Liver (tissue), 9 donors: ENCODE results near the gene UNC13C. TPM values are rescaled to one million over a fixed set of nuclear protein-coding genes. Genes with fewer than 3 reads are reported as not detected.

Experiments
- DNase-seq: peaks from one replicate; pipeline ENCODE4 v3.0.0-alpha.2; 2017; ENCODE audit warnings: low spot score
- H3K27ac ChIP-seq, 2 donors: one replicate each; pipeline ENCODE4 v1.7.0; 2013; ENCODE audit warnings: inconsistent platforms in 2 of 2, low read length in 2 of 2, control low read depth in 1 of 2, low read depth in 1 of 2, mild to moderate bottlenecking in 1 of 2
- H3K27me3 ChIP-seq, 4 donors: one replicate each; pipeline versions ENCODE4 v1.6.1 to v1.7.0; 2013; ENCODE audit warnings: low read length in 3 of 4, inconsistent platforms in 1 of 4, mild to moderate bottlenecking in 1 of 4, moderate library complexity in 1 of 4; ENCODE audit not compliant: control insufficient read depth in 4 of 4, insufficient read depth in 4 of 4
- H3K36me3 ChIP-seq, 4 donors: one replicate each; pipeline versions ENCODE4 v1.6.1 to v1.7.0; 2013; ENCODE audit warnings: low read length in 3 of 4, mild to moderate bottlenecking in 3 of 4, low read depth in 1 of 4, moderate library complexity in 1 of 4; ENCODE audit not compliant: control insufficient read depth in 4 of 4, insufficient read depth in 3 of 4
- H3K4me1 ChIP-seq, 4 donors: one replicate each; pipeline versions ENCODE4 v1.6.1 to v1.7.0; 2013; ENCODE audit warnings: low read length in 3 of 4, mild to moderate bottlenecking in 3 of 4, moderate library complexity in 1 of 4; ENCODE audit not compliant: control insufficient read depth in 4 of 4, insufficient read depth in 4 of 4
- H3K4me3 ChIP-seq, 3 donors: one replicate each; pipeline versions ENCODE4 v1.6.1 to v1.7.0; 2013; ENCODE audit warnings: low read length in 3 of 3, control low read depth in 1 of 3, low read depth in 1 of 3, mild to moderate bottlenecking in 1 of 3
- H3K9ac ChIP-seq, 2 donors: one replicate each; pipeline ENCODE4 v1.7.0; 2013; ENCODE audit warnings: low read length in 2 of 2, mild to moderate bottlenecking in 2 of 2, moderate library complexity in 2 of 2, control low read depth in 1 of 2, low read depth in 1 of 2
- H3K9me3 ChIP-seq, 4 donors: one replicate each; pipeline versions ENCODE4 v1.6.1 to v1.7.0; 2013; ENCODE audit warnings: low read length in 3 of 4; ENCODE audit not compliant: control insufficient read depth in 4 of 4
- EGR1 ChIP-seq, 2 donors: IDR thresholded peaks; 2 replicates each; pipeline ENCODE4 v1.6.1; 2016 to 2018; ENCODE audit warnings: antibody characterized with exemption in 2 of 2, low read depth in 2 of 2
- FOXA1 ChIP-seq: IDR thresholded peaks from 2 replicates; pipeline ENCODE4 v1.6.1; 2016; ENCODE audit warnings: antibody characterized with exemption
- FOXA2 ChIP-seq: IDR thresholded peaks from 2 replicates; pipeline ENCODE4 v1.6.1; 2016; ENCODE audit warnings: antibody characterized with exemption
- GABPA ChIP-seq, 2 donors: IDR thresholded peaks in 1 of 2; conservative IDR thresholded peaks in 1 of 2; 2 replicates each; pipeline ENCODE4 v1.6.1; 2016; ENCODE audit warnings: antibody characterized with exemption in 2 of 2, mild to moderate bottlenecking in 1 of 2, moderate library complexity in 1 of 2
- HNF4A ChIP-seq, 2 donors: conservative IDR thresholded peaks; 2 replicates each; pipeline ENCODE4 v1.6.1; 2016; ENCODE audit warnings: antibody characterized with exemption in 2 of 2, mild to moderate bottlenecking in 2 of 2
- HNF4G ChIP-seq: IDR thresholded peaks from 2 replicates; pipeline ENCODE4 v1.6.1; 2016; ENCODE audit warnings: antibody characterized with exemption
- JUND ChIP-seq, 2 donors: IDR thresholded peaks; 2 replicates each; pipeline ENCODE4 v1.6.1; 2016; ENCODE audit warnings: antibody characterized with exemption in 2 of 2
- NR2F2 ChIP-seq: IDR thresholded peaks from 2 replicates; pipeline ENCODE4 v1.6.1; 2016; ENCODE audit warnings: antibody characterized with exemption
- RAD21 ChIP-seq, 2 donors: IDR thresholded peaks; 2 replicates each; pipeline ENCODE4 v1.6.1; 2016; ENCODE audit warnings: antibody characterized with exemption in 2 of 2, mild to moderate bottlenecking in 2 of 2
- RXRA ChIP-seq, 2 donors: IDR thresholded peaks; 2 replicates each; pipeline ENCODE4 v1.6.1; 2017 to 2018; ENCODE audit warnings: antibody characterized with exemption in 2 of 2, mild to moderate bottlenecking in 1 of 2
- SP1 ChIP-seq: IDR thresholded peaks from 2 replicates; pipeline ENCODE4 v1.6.1; 2018; ENCODE audit warnings: antibody characterized with exemption, mild to moderate bottlenecking
- TAF1 ChIP-seq: conservative IDR thresholded peaks from 2 replicates; pipeline ENCODE4 v1.6.1; 2016; ENCODE audit warnings: antibody characterized with exemption, mild to moderate bottlenecking
- YY1 ChIP-seq: IDR thresholded peaks from 2 replicates; pipeline ENCODE4 v1.6.1; 2016; ENCODE audit warnings: antibody characterized with exemption, mild to moderate bottlenecking
- WGBS: extraction: QIAGEN DNeasy Blood & Tissue Kit; methylation state at CpG from one replicate; pipeline ENCODE4 v1.1.7; 2013; 5-methylcytosine and 5-hydroxymethylcytosine counted together
- polyA plus RNA-seq, 2 donors: library from polyadenylated mRNA; stranded (reverse) in 1 of 2; unstranded in 1 of 2; fragments of 200-250 nt in 1 of 2; fragments of >200 nt in 1 of 2; fragmentation: Nextera tagmentation in 1 of 2; extraction: Ambion mirVana in 1 of 2; gene quantifications; one replicate each; pipeline versions ENCODE4 v1.2.1 to v1.2.3, GENCODE V29; 2013 to 2015
- total RNA-seq, 2 donors: library from RNA; depleted of rRNA; stranded (reverse); fragments of >200 nt; gene quantifications; one replicate each; pipeline ENCODE4 v1.2.3, GENCODE V29; 2014
- TF ChIP-seq, protein P1 (sequence below): IDR thresholded peaks from 2 replicates; pipeline ENCODE4 v1.6.1; 2016; ENCODE audit warnings: antibody characterized with exemption
- TF ChIP-seq, protein P2 (sequence below): IDR thresholded peaks from 2 replicates; pipeline ENCODE4 v1.6.1; 2016; ENCODE audit warnings: antibody characterized with exemption
- TF ChIP-seq, protein P3 (sequence below): fragments of 150-350 bp; IDR thresholded peaks from 2 replicates; pipeline ENCODE4 v1.5.1; 2017; ENCODE audit warnings: improper control_type of control experiment, low read depth, low read length; ENCODE audit not compliant: missing input control
- TF ChIP-seq, protein P4 (sequence below): IDR thresholded peaks from 2 replicates; pipeline ENCODE4 v1.6.1; 2016; ENCODE audit warnings: antibody characterized with exemption, mild to moderate bottlenecking
- TF ChIP-seq, protein P5 (sequence below): IDR thresholded peaks from 2 replicates; pipeline ENCODE4 v1.6.1; 2016; ENCODE audit warnings: antibody characterized with exemption
- donor health status: healthy.
- donor health status: healthy.
- donor health status: healthy.
- donor health status: healthy.
- donor health status: healthy.

The UNC13C gene
- total and polyA plus RNA-seq, 4 donors: 0.19 TPM; not detected in 3

DNA sequence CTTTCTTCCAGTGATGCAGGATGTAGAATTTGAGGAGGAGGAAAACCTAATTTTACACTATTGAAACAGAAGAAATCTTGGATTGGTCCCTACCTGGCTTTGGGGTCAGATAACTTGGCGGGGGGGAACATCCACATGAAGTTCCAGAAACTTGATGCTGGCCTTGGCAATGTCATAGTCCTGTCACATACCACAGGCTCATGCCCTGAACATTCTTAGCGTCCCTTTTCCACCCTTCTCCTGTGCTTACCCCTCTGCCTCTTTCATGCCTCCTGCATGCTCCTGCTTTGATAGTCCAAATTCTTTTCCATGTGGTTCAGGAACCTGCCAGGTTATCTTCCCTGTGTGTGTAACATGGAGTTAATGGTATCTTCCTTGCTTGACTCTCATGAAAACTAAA lies 110.6 kb downstream of the UNC13C start:
- H3K27ac ChIP-seq: no peak overlapping the region
- 92% methylated on average over 2 of the region's 2 CpGs for WGBS
- no peak for DNase-seq
- H3K9me3 ChIP-seq: no peaks in the 10 kb centered on the region
- H3K4me1 ChIP-seq: no peaks in the 10 kb centered on the region
- no peak overlapping the region for H3K9ac ChIP-seq
- H3K4me3 ChIP-seq: no peak overlapping the region
- no peaks in the 10 kb centered on the region for H3K36me3 ChIP-seq
- no peak for TF ChIP-seq SP1
- TF ChIP-seq, protein P1, sequence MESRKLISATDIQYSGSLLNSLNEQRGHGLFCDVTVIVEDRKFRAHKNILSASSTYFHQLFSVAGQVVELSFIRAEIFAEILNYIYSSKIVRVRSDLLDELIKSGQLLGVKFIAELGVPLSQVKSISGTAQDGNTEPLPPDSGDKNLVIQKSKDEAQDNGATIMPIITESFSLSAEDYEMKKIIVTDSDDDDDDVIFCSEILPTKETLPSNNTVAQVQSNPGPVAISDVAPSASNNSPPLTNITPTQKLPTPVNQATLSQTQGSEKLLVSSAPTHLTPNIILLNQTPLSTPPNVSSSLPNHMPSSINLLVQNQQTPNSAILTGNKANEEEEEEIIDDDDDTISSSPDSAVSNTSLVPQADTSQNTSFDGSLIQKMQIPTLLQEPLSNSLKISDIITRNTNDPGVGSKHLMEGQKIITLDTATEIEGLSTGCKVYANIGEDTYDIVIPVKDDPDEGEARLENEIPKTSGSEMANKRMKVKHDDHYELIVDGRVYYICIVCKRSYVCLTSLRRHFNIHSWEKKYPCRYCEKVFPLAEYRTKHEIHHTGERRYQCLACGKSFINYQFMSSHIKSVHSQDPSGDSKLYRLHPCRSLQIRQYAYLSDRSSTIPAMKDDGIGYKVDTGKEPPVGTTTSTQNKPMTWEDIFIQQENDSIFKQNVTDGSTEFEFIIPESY: no peak
- TF ChIP-seq, protein P2, sequence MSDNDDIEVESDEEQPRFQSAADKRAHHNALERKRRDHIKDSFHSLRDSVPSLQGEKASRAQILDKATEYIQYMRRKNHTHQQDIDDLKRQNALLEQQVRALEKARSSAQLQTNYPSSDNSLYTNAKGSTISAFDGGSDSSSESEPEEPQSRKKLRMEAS: no peak
- no peak for TF ChIP-seq HNF4A (conservative IDR thresholded peaks at IDR 0.05)
- peaks cover 0 to 2% (median 0%) of the 10 kb centered on the region in 4 donors for H3K27me3 ChIP-seq

DNA sequence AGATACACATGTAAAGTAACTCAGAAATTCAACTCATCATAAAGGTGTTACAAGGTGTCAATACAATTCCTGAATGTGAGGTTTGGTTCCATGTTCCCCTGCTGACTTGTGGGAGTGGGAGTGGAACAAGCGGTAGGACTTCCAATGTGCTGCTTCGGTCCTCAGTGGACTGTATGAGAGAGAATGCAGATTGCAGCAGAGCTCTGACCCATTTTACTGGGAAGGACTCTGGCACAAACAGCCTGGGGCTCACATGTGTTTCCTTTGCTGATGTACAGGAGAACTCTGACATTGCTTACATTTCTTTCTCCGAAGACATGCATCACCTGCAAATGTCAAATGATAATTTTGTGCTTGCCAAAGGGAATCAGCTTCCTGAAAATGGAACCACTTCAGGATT lies 111.5 kb downstream of the UNC13C start:
- H3K27me3 ChIP-seq: peaks cover 0 to 2% (median 0%) of the 10 kb centered on the region in 4 donors
- DNase-seq: no peak
- no peak overlapping the region for H3K27ac ChIP-seq
- 81% methylated on average over 3 of the region's 3 CpGs for WGBS
- no peaks in the 10 kb centered on the region for H3K9me3 ChIP-seq
- no peak overlapping the region for H3K9ac ChIP-seq
- no peaks in the 10 kb centered on the region for H3K36me3 ChIP-seq
- H3K4me1 ChIP-seq: no peaks in the 10 kb centered on the region
- no peak overlapping the region for H3K4me3 ChIP-seq
- TF ChIP-seq RAD21 (IDR thresholded peaks at IDR 0.05) (no peak), YY1 (no peak), RXRA (IDR thresholded peaks at IDR 0.05) (no peak), HNF4G (no peak)

DNA sequence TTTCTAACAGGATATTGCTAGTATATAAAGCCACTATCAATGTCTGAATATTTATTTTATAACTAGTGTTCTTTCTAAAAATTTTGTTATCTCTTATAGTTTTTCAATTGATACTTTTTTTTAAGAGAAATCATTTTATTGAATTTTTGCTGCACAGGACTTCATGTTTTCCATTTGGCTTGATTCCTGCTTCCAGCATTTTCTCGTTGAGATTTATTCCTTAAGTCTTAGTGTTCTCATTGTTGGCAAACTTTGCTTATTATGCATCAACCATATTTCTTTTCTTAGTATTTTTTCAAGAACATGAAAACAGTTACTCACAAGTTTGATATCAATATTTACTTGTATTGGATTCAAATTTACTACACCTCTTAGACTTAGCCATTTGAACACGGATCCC lies 113.4 kb downstream of the UNC13C start:
- Histone ChIP-seq H3K4me1 (no peaks in the 10 kb centered on the region), H3K27ac (no peak overlapping the region), H3K9me3 (no peaks in the 10 kb centered on the region), H3K36me3 (no peaks in the 10 kb centered on the region), H3K27me3 (peaks cover 0 to 3% (median 1%) of the 10 kb centered on the region in 4 donors), H3K9ac (no peak overlapping the region), H3K4me3 (no peak overlapping the region)
- no peak for DNase-seq
- no peak for TF ChIP-seq SP1
- no peak for TF ChIP-seq FOXA2
- TF ChIP-seq JUND (IDR thresholded peaks at IDR 0.05): no peak
- TF ChIP-seq EGR1 (IDR thresholded peaks at IDR 0.05; ENCODE audit: low read depth in 2 of 2): no peak
- no peak for TF ChIP-seq HNF4G
- no peak for TF ChIP-seq YY1
- TF ChIP-seq NR2F2: no peak
- TF ChIP-seq, protein P3, sequence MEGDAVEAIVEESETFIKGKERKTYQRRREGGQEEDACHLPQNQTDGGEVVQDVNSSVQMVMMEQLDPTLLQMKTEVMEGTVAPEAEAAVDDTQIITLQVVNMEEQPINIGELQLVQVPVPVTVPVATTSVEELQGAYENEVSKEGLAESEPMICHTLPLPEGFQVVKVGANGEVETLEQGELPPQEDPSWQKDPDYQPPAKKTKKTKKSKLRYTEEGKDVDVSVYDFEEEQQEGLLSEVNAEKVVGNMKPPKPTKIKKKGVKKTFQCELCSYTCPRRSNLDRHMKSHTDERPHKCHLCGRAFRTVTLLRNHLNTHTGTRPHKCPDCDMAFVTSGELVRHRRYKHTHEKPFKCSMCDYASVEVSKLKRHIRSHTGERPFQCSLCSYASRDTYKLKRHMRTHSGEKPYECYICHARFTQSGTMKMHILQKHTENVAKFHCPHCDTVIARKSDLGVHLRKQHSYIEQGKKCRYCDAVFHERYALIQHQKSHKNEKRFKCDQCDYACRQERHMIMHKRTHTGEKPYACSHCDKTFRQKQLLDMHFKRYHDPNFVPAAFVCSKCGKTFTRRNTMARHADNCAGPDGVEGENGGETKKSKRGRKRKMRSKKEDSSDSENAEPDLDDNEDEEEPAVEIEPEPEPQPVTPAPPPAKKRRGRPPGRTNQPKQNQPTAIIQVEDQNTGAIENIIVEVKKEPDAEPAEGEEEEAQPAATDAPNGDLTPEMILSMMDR: no peak
- TF ChIP-seq, protein P4, sequence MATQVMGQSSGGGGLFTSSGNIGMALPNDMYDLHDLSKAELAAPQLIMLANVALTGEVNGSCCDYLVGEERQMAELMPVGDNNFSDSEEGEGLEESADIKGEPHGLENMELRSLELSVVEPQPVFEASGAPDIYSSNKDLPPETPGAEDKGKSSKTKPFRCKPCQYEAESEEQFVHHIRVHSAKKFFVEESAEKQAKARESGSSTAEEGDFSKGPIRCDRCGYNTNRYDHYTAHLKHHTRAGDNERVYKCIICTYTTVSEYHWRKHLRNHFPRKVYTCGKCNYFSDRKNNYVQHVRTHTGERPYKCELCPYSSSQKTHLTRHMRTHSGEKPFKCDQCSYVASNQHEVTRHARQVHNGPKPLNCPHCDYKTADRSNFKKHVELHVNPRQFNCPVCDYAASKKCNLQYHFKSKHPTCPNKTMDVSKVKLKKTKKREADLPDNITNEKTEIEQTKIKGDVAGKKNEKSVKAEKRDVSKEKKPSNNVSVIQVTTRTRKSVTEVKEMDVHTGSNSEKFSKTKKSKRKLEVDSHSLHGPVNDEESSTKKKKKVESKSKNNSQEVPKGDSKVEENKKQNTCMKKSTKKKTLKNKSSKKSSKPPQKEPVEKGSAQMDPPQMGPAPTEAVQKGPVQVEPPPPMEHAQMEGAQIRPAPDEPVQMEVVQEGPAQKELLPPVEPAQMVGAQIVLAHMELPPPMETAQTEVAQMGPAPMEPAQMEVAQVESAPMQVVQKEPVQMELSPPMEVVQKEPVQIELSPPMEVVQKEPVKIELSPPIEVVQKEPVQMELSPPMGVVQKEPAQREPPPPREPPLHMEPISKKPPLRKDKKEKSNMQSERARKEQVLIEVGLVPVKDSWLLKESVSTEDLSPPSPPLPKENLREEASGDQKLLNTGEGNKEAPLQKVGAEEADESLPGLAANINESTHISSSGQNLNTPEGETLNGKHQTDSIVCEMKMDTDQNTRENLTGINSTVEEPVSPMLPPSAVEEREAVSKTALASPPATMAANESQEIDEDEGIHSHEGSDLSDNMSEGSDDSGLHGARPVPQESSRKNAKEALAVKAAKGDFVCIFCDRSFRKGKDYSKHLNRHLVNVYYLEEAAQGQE: no peak
- TF ChIP-seq GABPA (IDR thresholded peaks at IDR 0.05 in 1 of 2, conservative IDR thresholded peaks at IDR 0.05 in 1 of 2): no peak
- TF ChIP-seq RAD21 (IDR thresholded peaks at IDR 0.05): no peak
- no peak for TF ChIP-seq TAF1
- TF ChIP-seq, protein P2: no peak
- no peak for TF ChIP-seq FOXA1
- TF ChIP-seq RXRA (IDR thresholded peaks at IDR 0.05): no peak
- TF ChIP-seq, protein P5, sequence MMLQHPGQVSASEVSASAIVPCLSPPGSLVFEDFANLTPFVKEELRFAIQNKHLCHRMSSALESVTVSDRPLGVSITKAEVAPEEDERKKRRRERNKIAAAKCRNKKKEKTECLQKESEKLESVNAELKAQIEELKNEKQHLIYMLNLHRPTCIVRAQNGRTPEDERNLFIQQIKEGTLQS: no peak
- TF ChIP-seq, protein P1: no peak
- WGBS: 62% methylated on average over 2 of the region's 2 CpGs
